ENCODE results near the gene KCNK7. TPM values are rescaled to one million over a fixed set of nuclear protein-coding genes. Genes with fewer than 3 reads are reported as not detected.

The KCNK7 gene
- total RNA-seq, 1 experiment from 2014 or later, result 1.8 TPM

DNA sequence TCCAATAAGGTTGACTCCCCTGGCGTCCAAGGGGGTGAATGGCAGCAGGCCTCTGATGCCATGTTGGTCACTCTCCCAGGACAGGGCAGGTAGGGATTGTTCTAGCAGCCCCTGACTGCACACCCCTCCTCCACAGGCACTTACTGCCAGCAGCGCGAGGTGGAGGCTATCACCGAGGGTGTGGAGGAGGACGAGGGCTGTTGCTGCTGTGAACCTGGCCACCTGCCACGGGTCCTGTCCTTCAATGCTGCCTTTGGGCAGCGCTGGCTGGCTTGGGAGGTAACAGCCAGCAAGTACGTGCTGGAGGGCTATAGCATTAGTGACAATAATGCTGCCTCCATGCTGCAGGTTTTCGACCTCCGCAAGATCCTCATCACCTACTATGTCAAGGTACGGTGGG lies 34.6 kb upstream of the KCNK7 start:
- H2BK120ac ChIP-seq (ENCODE audit: low read depth, low read length, poor library complexity, severe bottlenecking), result no peak overlapping the region
- H3T11ph ChIP-seq (ENCODE audit: low read length), result no peak overlapping the region
- H3K79me2 ChIP-seq (ENCODE audit: insufficient read depth, low read length), result no peaks in the 10 kb centered on the region
- H2BK5ac ChIP-seq (ENCODE audit: insufficient read length, low read length), result no peak overlapping the region
- H2BK15ac ChIP-seq (ENCODE audit: low read depth, low read length), result no peak overlapping the region
- Mint-ChIP-seq H3K9me3 (no peaks in the 10 kb centered on the region), H3K27me3 (ENCODE audit: low read depth) (no peaks in the 10 kb centered on the region), H3K4me3 (no peak overlapping the region), H3K4me1 (no peaks in the 10 kb centered on the region), H3K27ac (no peak overlapping the region), H3K36me3 (ENCODE audit: insufficient read depth in 1 of 3, low read depth in 3 of 3) (peaks cover 17 to 68% (median 65%) of the 10 kb centered on the region in 3 experiments; a peak in 6 of 7 replicates)
- H3K23me2 ChIP-seq (ENCODE audit: insufficient read length, low read depth, low read length, poor library complexity, severe bottlenecking), result no peaks in the 10 kb centered on the region
- H3K4me2 ChIP-seq (ENCODE audit: insufficient read depth, insufficient read length, low read length), result no peak overlapping the region
- H3K27ac ChIP-seq (ENCODE audit: insufficient read length, low read depth, low read length), result no peak overlapping the region
- no peak overlapping the region for H2BK12ac ChIP-seq (ENCODE audit: insufficient read length, low read depth, low read length)
- no peak overlapping the region for H2BK20ac ChIP-seq (ENCODE audit: low read depth, low read length, poor library complexity, severe bottlenecking)
- H3K14ac ChIP-seq (ENCODE audit: insufficient read depth, low read length), result no peak overlapping the region
- no peak overlapping the region for H3K18ac ChIP-seq (ENCODE audit: insufficient read length, low read depth, low read length)
- WGBS (ENCODE audit: extremely low coverage, insufficient read length, low lambda C conversion rate), result no CpG with 5 or more reads among the region's 11 CpGs
- H2AFZ ChIP-seq (ENCODE audit: low read length), result no peak overlapping the region
- no peak overlapping the region for H3K56ac ChIP-seq (ENCODE audit: insufficient read length, low read depth, low read length)
- H3K27me3 ChIP-seq (ENCODE audit: insufficient read depth, low read length), result no peaks in the 10 kb centered on the region
- H3K4me1 ChIP-seq (ENCODE audit: insufficient read depth, low read length), result no peaks in the 10 kb centered on the region
- DNase-seq, result no peak
- TF ChIP-seq, protein P1, sequence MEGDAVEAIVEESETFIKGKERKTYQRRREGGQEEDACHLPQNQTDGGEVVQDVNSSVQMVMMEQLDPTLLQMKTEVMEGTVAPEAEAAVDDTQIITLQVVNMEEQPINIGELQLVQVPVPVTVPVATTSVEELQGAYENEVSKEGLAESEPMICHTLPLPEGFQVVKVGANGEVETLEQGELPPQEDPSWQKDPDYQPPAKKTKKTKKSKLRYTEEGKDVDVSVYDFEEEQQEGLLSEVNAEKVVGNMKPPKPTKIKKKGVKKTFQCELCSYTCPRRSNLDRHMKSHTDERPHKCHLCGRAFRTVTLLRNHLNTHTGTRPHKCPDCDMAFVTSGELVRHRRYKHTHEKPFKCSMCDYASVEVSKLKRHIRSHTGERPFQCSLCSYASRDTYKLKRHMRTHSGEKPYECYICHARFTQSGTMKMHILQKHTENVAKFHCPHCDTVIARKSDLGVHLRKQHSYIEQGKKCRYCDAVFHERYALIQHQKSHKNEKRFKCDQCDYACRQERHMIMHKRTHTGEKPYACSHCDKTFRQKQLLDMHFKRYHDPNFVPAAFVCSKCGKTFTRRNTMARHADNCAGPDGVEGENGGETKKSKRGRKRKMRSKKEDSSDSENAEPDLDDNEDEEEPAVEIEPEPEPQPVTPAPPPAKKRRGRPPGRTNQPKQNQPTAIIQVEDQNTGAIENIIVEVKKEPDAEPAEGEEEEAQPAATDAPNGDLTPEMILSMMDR (conservative IDR thresholded peaks at IDR 0.05), result no peak
- H3K9me3 ChIP-seq (ENCODE audit: control insufficient read depth, low read depth, low read length), result no peaks in the 10 kb centered on the region
- H4K8ac ChIP-seq (replicated peaks; ENCODE audit: insufficient read length, low read depth, low read length), result no peak overlapping the region
- H3K23ac ChIP-seq (ENCODE audit: insufficient read length, low read depth, low read length), result no peak overlapping the region
- no peak overlapping the region for H3K4ac ChIP-seq (ENCODE audit: low read depth, low read length)
- no peaks in the 10 kb centered on the region for H3K79me1 ChIP-seq (ENCODE audit: insufficient read depth, low read depth, low read length, poor library complexity, severe bottlenecking)
- H3K9ac ChIP-seq (ENCODE audit: extremely low read depth, insufficient read length, low read length), result no peak overlapping the region
- H2AK5ac ChIP-seq (ENCODE audit: insufficient read length, low read length), result no peak overlapping the region
- H4K5ac ChIP-seq (ENCODE audit: insufficient read length, low read depth, low read length), result no peak overlapping the region
- no peaks in the 10 kb centered on the region for H4K20me1 ChIP-seq (ENCODE audit: control insufficient read depth, insufficient read depth, insufficient read length)
- no peak overlapping the region for H4K91ac ChIP-seq (ENCODE audit: insufficient read length, low read depth, low read length)
